Common myeloid progenitor, CD34-positive (primary cell): Measurements from ENCODE around the gene WLS.

Experiments used
- CTCF ChIA-PET: fragments of 350-600 bp; sonication (Branson Sonifier 250); formaldehyde crosslinking; loops from one replicate; lab custom pipeline; 2021; ENCODE audit warnings: antibody characterized with exemption; lab: Charles Lee
- POLR2A ChIA-PET: fragments of 350-600 bp; sonication (Branson Sonifier 250); formaldehyde crosslinking; loops from one replicate; lab custom pipeline; 2021; ENCODE audit warnings: antibody characterized with exemption; lab: Charles Lee
- DNase-seq, 3 donors: peaks; one replicate each; pipeline versions ENCODE4 v3.0.0 to v3.0.0-alpha.2; 2013
- H3K27ac ChIP-seq, 2 experiments: 1 replicate in 1 of 2; 2 replicates in 1 of 2; pipeline ENCODE4 v1.7.0; 2013; ENCODE audit warnings: inconsistent platforms in 2 of 2, low read length in 2 of 2, mild to moderate bottlenecking in 2 of 2, low read depth in 1 of 2, moderate library complexity in 1 of 2; ENCODE audit not compliant: severe bottlenecking in 2 of 2, insufficient read depth in 1 of 2, poor library complexity in 1 of 2
- H3K27me3 ChIP-seq, 5 experiments: replicated peaks in 2 of 5; 1 replicate in 3 of 5; 2 replicates in 2 of 5; pipeline versions ENCODE4 v1.6.1 to v1.7.0; 2013; ENCODE audit warnings: low read length in 4 of 5, mild to moderate bottlenecking in 2 of 5, moderate library complexity in 2 of 5, inconsistent platforms in 1 of 5; ENCODE audit not compliant: insufficient read depth in 5 of 5, control insufficient read depth in 4 of 5
- H3K36me3 ChIP-seq, 4 experiments: 1 replicate in 2 of 4; 2 replicates in 2 of 4; pipeline versions ENCODE4 v1.6.1 to v1.7.0; 2013; ENCODE audit warnings: low read length in 3 of 4, control low read depth in 1 of 4, mild to moderate bottlenecking in 1 of 4; ENCODE audit not compliant: control insufficient read depth in 4 of 4, insufficient read depth in 4 of 4
- H3K4me1 ChIP-seq, 4 experiments: 1 replicate in 3 of 4; 2 replicates in 1 of 4; pipeline versions ENCODE4 v1.6.1 to v1.7.1; 2013; ENCODE audit warnings: low read length in 3 of 4, mild to moderate bottlenecking in 3 of 4, control low read depth in 1 of 4, inconsistent platforms in 1 of 4, moderate library complexity in 1 of 4; ENCODE audit not compliant: control insufficient read depth in 4 of 4, insufficient read depth in 4 of 4; ENCODE audit errors: control extremely low read depth in 1 of 4
- H3K4me3 ChIP-seq, 7 experiments: 1 replicate in 4 of 7; 2 replicates in 3 of 7; pipeline versions ENCODE4 v1.5.1 to v1.7.0; 2013; ENCODE audit warnings: mild to moderate bottlenecking in 7 of 7, low read length in 6 of 7, moderate library complexity in 6 of 7, inconsistent platforms in 2 of 7, low read depth in 2 of 7, control low read depth in 1 of 7; ENCODE audit not compliant: insufficient read depth in 4 of 7, control insufficient read depth in 1 of 7; ENCODE audit errors: extremely low read depth in 1 of 7
- H3K9me3 ChIP-seq, 5 experiments: 1 replicate in 4 of 5; 2 replicates in 1 of 5; pipeline versions ENCODE4 v1.6.1 to v1.7.1; 2013; ENCODE audit warnings: low read length in 4 of 5, mild to moderate bottlenecking in 2 of 5, inconsistent platforms in 1 of 5, low read depth in 1 of 5, moderate library complexity in 1 of 5; ENCODE audit not compliant: control insufficient read depth in 4 of 5, insufficient read depth in 2 of 5; ENCODE audit errors: control extremely low read depth in 1 of 5
- WGBS: methylation state at CpG from one replicate; pipeline ENCODE4 v1.1.5; 2013; ENCODE audit not compliant: insufficient coverage; 5-methylcytosine and 5-hydroxymethylcytosine counted together

WLS gene

DNA sequence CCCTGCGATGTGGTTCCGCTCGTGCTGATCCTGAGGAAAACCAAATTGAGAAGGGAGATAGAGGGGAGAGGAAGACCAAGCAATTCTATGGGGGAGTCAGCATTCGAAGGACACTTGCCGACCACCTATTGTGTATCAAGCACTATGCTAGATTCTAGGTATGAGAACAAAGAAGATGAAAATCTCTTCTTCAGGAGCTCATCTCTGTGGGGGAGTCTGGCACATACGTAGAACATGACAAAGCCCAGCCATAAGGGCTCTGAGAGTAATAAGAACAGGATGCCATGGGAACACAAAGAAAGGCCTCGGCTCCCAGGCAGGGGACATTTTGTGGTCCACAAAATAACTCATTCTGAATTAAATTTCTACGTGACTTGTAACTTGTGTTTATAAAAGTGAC, 83.7 kb downstream of the WLS start:
- DNase-seq = no peak
- H3K9me3 ChIP-seq = no peaks in the 10 kb centered on the region
- no peaks in the 10 kb centered on the region for H3K4me1 ChIP-seq
- H3K4me3 ChIP-seq = no peak overlapping the region
- POLR2A ChIA-PET = no interaction called here
- CTCF ChIA-PET = no interaction called here
- peaks cover 0 to 9% (median 0%) of the 10 kb centered on the region in 5 experiments for H3K27me3 ChIP-seq
- H3K36me3 ChIP-seq = no peaks in the 10 kb centered on the region
- no peak overlapping the region for H3K27ac ChIP-seq
- WGBS = 96% methylated on average over 6 of the region's 8 CpGs

DNA sequence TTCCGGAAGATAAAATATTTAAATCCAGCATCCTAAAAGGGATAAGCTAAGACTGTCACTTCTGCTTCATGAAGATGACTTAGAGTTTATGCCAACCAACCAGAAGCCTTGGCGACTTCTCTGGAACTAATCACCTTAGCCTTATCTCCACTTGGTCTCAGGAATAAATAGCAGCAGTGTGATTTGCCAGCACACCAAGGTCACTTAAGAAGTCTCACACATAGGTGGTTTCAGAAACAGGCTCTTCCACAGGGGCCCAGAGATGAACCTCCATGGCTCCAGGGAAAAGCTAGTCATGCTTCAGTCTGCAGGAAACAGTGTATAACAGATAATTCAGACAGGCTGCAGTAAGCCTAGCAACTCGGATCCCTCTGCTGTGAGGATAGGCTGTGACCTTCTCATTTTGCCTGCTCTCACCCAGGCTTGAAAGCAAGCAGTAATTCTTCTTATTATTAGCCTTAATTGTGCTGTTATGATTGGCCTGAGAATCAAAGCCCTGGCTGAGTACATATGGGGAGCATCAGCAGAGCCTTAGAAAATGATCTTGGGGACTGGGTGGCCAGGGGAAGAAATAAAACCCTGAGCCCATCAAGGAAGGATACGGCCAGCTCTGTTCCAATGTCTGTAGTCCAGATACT, 84.7 kb downstream of the WLS start:
- no peak overlapping the region for H3K4me3 ChIP-seq
- CTCF ChIA-PET = interaction anchor here (1.1 kb wide), 1 partner anchor 31 kb away, joined by 3 read pairs; no protein-coding TSS in a partner anchor
- no peaks in the 10 kb centered on the region for H3K9me3 ChIP-seq
- peaks cover 0 to 9% (median 0%) of the 10 kb centered on the region in 5 experiments for H3K27me3 ChIP-seq
- H3K4me1 ChIP-seq = no peaks in the 10 kb centered on the region
- H3K36me3 ChIP-seq = no peaks in the 10 kb centered on the region
- no peak overlapping the region for H3K27ac ChIP-seq
- DNase-seq = no peak
- WGBS = 75% methylated on average over 4 of the region's 4 CpGs
- POLR2A ChIA-PET = no interaction called here

DNA sequence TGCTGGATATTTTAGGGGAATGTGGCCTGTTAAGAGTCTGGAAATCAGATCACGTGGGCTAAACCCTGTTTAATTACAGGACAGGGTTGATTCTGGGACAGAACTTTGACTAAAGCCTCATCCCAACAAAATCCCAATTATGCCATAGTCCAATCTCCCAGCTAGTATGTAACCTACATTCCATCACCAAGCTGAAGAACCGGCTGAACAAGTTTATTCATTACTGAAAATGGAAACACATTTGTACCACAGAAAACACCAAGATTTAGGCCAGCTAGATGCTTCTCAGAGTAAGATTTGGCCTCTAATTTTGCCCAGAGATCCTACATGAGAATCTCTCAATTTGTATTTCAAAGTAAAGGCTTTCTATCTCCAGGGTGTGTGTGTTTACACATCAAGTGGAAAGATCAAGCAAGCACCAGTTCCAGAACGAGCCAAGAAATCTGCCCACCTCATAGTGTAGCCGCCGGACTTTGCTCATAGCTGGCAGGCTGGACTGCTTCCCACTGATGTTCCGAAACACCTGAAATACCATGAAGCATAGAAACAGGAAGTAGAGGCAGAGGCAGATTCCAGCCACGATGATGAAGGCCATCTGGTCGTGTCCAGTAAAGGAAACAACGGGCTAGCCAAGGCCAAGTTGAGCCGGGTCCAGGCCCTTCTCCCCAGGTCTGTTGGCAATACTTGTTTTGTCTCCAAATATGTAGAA, 86.8 kb downstream of the WLS start:
- no peak for DNase-seq
- H3K27me3 ChIP-seq = peaks cover 0 to 6% (median 0%) of the 10 kb centered on the region in 5 experiments
- no peak overlapping the region for H3K27ac ChIP-seq
- ChIA-PET CTCF (interaction anchor here (1.0 kb wide), 1 partner anchor 25 kb away, joined by 3 read pairs; no protein-coding TSS in a partner anchor), POLR2A (no interaction called here)
- H3K4me1 ChIP-seq = no peaks in the 10 kb centered on the region
- WGBS = 96% methylated on average over 8 of the region's 10 CpGs
- no peaks in the 10 kb centered on the region for H3K36me3 ChIP-seq
- H3K4me3 ChIP-seq = no peak overlapping the region
- no peaks in the 10 kb centered on the region for H3K9me3 ChIP-seq

DNA sequence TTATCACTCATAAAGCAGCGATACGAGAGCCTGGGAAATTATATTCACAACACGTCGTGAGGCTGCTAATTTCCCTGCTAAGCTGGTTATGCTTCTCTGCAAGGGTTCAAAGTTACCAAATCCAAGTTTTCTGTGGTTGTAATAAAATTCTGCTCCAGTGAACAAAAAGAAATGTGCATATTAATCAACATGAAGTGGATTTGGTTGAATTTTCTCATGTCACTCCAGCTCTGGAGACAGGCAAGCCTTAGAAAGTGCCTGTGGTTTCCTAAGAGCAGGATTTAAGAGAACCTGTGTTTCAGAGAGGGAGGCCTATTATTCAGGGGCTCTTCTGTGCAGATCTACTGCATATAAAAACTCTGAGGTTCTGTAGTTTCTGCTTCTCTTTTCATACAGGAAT, 87.5 kb downstream of the WLS start:
- DNase-seq = no peak
- POLR2A ChIA-PET = no interaction called here
- H3K27me3 ChIP-seq = peaks cover 0 to 6% (median 0%) of the 10 kb centered on the region in 5 experiments
- no peaks in the 10 kb centered on the region for H3K36me3 ChIP-seq
- H3K9me3 ChIP-seq = no peaks in the 10 kb centered on the region
- H3K4me3 ChIP-seq = no peak overlapping the region
- no peak overlapping the region for H3K27ac ChIP-seq
- no peaks in the 10 kb centered on the region for H3K4me1 ChIP-seq
- WGBS = 93% methylated on average over 4 of the region's 4 CpGs
- CTCF ChIA-PET = interaction anchor here (1.0 kb wide), 2 partner anchors 24 to 298 kb away, joined by 3 read pairs; no protein-coding TSS in a partner anchor

DNA sequence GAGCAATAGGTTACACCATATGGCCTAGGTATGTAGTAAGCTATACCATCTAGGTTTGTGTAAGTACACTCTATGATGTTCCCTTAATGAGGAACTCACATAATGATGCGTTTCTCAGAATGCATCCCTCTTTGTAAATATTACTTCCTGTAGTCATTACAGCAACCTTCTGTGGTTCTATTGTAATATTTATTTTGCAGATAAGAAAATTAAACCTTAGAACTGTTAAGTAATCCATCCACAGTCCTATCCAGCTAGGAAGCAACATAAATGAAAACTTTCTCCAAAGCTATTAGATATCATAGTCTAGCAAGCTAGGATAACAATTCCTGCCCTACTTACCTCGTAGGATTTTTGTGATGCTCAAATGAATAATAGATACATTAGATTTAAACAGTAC, 88.7 kb downstream of the WLS start:
- H3K4me3 ChIP-seq = no peak overlapping the region
- CTCF ChIA-PET = interaction anchor here (1.0 kb wide), 1 partner anchor 299 kb away, joined by 3 read pairs; no protein-coding TSS in a partner anchor
- peaks cover 0 to 9% (median 0%) of the 10 kb centered on the region in 5 experiments for H3K27me3 ChIP-seq
- POLR2A ChIA-PET = no interaction called here
- no CpG with 5 or more reads among the region's 2 CpGs for WGBS
- peak in 1 of 3 donors; percentile 1 for DNase-seq
- H3K36me3 ChIP-seq = no peaks in the 10 kb centered on the region
- H3K9me3 ChIP-seq = no peaks in the 10 kb centered on the region
- no peak overlapping the region for H3K27ac ChIP-seq
- H3K4me1 ChIP-seq = no peaks in the 10 kb centered on the region

DNA sequence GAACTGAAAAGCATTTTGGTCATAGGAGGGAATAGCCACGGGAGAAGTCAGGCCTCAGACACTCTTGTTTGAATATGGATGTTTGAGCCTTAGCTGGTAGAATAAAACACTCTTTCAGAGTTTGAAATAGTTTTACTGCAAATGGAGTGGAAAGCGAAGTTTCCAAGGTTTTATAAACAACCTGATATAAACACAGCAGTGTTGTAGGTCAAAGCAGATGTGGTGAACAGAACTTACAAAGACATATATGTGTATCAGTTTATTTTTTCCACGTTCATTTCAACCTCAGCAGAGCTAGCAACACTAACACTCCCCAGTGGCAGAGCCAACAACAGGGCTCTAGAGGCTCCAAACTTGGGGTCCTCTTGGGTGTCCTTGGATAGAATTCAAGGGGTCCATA, 89.9 kb downstream of the WLS start:
- 85% methylated on average over 2 of the region's 3 CpGs for WGBS
- ChIA-PET CTCF (interaction anchor here (1.4 kb wide), 1 partner anchor 22 kb away, joined by 8 read pairs; no protein-coding TSS in a partner anchor), POLR2A (no interaction called here)
- Histone ChIP-seq H3K4me3 (no peak overlapping the region), H3K9me3 (no peaks in the 10 kb centered on the region), H3K4me1 (no peaks in the 10 kb centered on the region), H3K27ac (no peak overlapping the region), H3K36me3 (no peaks in the 10 kb centered on the region), H3K27me3 (peaks cover 0 to 6% (median 0%) of the 10 kb centered on the region in 5 experiments)
- DNase-seq = no peak

DNA sequence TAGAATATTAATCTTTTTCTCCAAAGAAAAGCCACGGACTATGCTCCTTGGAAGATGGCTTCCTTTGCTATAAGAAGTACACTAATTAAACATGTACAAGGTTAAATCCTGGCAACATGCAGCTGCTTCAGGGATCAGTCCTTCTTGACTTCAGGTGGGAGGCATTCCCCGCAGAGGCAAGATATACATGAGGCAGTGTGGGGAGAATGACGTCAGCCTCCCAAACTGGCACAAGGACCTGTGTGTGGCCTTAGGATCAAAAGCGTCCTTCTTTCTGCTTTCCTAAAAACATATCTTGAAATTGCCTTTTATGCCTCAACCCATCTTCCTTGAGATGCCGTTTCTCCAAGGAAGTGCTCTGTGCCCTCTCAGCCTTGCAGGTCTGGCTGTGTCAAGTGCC, 90.3 kb downstream of the WLS start:
- H3K27ac ChIP-seq = no peak overlapping the region
- H3K4me3 ChIP-seq = no peak overlapping the region
- no peak for DNase-seq
- POLR2A ChIA-PET = no interaction called here
- H3K27me3 ChIP-seq = peaks cover 0 to 5% (median 0%) of the 10 kb centered on the region in 5 experiments
- CTCF ChIA-PET = interaction anchor here (1.4 kb wide), 1 partner anchor 22 kb away, joined by 8 read pairs; no protein-coding TSS in a partner anchor
- no peaks in the 10 kb centered on the region for H3K36me3 ChIP-seq
- H3K4me1 ChIP-seq = no peaks in the 10 kb centered on the region
- no peaks in the 10 kb centered on the region for H3K9me3 ChIP-seq
- WGBS = 98% methylated on average over 5 of the region's 5 CpGs
